CD14-positive monocyte (primary cell): ENCODE measurements around the gene RNF13. TPM values are rescaled to one million over a fixed set of nuclear protein-coding genes. Genes with fewer than 3 reads are reported as not detected.
"Not testable (repeated sequence)": the region's sequence is repeated elsewhere in the genome, so short reads cannot be mapped to it uniquely, and the experiment has no call there.

Experiments used
- DNase-seq, 3 donors: peaks; one replicate each; pipeline ENCODE4 v3.0.0-alpha.2; 2011 to 2022
- H2AFZ ChIP-seq: 2 replicates; pipeline ENCODE4 v1.6.0; 2012; ENCODE audit warnings: mild to moderate bottlenecking, low read depth, low read length, inconsistent platforms; ENCODE audit not compliant: insufficient read depth, poor library complexity, severe bottlenecking
- H3K27ac ChIP-seq, 2 donors: 1 replicate in 1 of 2; 2 replicates in 1 of 2; pipeline ENCODE4 v1.5.1; 2012 to 2013; ENCODE audit warnings: low read length in 2 of 2, control low read depth in 1 of 2, inconsistent platforms in 1 of 2, low read depth in 1 of 2, mild to moderate bottlenecking in 1 of 2
- H3K27me3 ChIP-seq, 2 donors: one replicate each; pipeline versions ENCODE4 v1.6.0 to v1.6.1; 2011 to 2013; ENCODE audit warnings: low read length in 2 of 2; ENCODE audit not compliant: control insufficient read depth in 2 of 2, insufficient read depth in 2 of 2
- H3K36me3 ChIP-seq, 2 donors: replicated peaks in 1 of 2; 1 replicate in 1 of 2; 2 replicates in 1 of 2; pipeline versions ENCODE4 v1.5.1 to v1.6.1; 2012 to 2013; ENCODE audit warnings: low read length in 2 of 2, control low read depth in 1 of 2, inconsistent platforms in 1 of 2, mild to moderate bottlenecking in 1 of 2; ENCODE audit not compliant: insufficient read depth in 2 of 2, control insufficient read depth in 1 of 2
- H3K4me1 ChIP-seq, 2 donors: 1 replicate in 1 of 2; 2 replicates in 1 of 2; pipeline versions ENCODE4 v1.5.1 to v1.6.1; 2012 to 2013; ENCODE audit warnings: low read length in 2 of 2, control low read depth in 1 of 2, inconsistent platforms in 1 of 2, mild to moderate bottlenecking in 1 of 2, moderate library complexity in 1 of 2; ENCODE audit not compliant: insufficient read depth in 2 of 2, control insufficient read depth in 1 of 2
- H3K4me2 ChIP-seq: replicated peaks from 2 replicates; pipeline ENCODE3; 2012; ENCODE audit warnings: low read length, moderate library complexity, mild to moderate bottlenecking; ENCODE audit not compliant: poor library complexity, severe bottlenecking; ENCODE audit errors: extremely low read depth
- H3K4me3 ChIP-seq, 3 experiments: fragments of 200-600 bp in 1 of 3; sonication (generic) in 1 of 3; replicated peaks in 1 of 3; 1 replicate in 2 of 3; 2 replicates in 1 of 3; pipeline ENCODE4 v1.5.1; 2011 to 2013; ENCODE audit warnings: low read length in 3 of 3, mild to moderate bottlenecking in 3 of 3, control low read depth in 2 of 3, low read depth in 2 of 3, inconsistent platforms in 1 of 3, moderate library complexity in 1 of 3
- H3K79me2 ChIP-seq: 2 replicates; pipeline ENCODE4 v1.6.0; 2012; ENCODE audit warnings: mild to moderate bottlenecking, control low read depth, inconsistent platforms, low read length, moderate library complexity; ENCODE audit not compliant: insufficient read depth
- H3K9ac ChIP-seq: 2 replicates; pipeline ENCODE4 v1.6.0; 2017; ENCODE audit warnings: low read length, mild to moderate bottlenecking; ENCODE audit not compliant: insufficient read depth, poor library complexity, severe bottlenecking
- H3K9me3 ChIP-seq, 2 donors: replicated peaks in 1 of 2; 1 replicate in 1 of 2; 2 replicates in 1 of 2; pipeline versions ENCODE4 v1.5.1 to v1.6.1; 2012 to 2013; ENCODE audit warnings: low read length in 2 of 2, control low read depth in 1 of 2; ENCODE audit not compliant: control insufficient read depth in 1 of 2, insufficient read depth in 1 of 2
- H4K20me1 ChIP-seq: 2 replicates; pipeline ENCODE4 v1.6.0; 2012; ENCODE audit warnings: mild to moderate bottlenecking, low read length, control low read depth, moderate library complexity; ENCODE audit not compliant: insufficient read depth
- H3K27ac Mint-ChIP-seq, 7 donors: one replicate each; pipeline ENCODE4 v1.8.0; 2020; ENCODE audit warnings: mild to moderate bottlenecking in 7 of 7, mixed read lengths in 7 of 7, moderate library complexity in 6 of 7, inconsistent platforms in 2 of 7
- H3K27me3 Mint-ChIP-seq, 3 donors: one replicate each; pipeline ENCODE4 v1.8.0; 2021 to 2022; ENCODE audit warnings: low read depth in 3 of 3, mild to moderate bottlenecking in 3 of 3, mixed read lengths in 3 of 3, moderate library complexity in 3 of 3, inconsistent platforms in 1 of 3
- H3K36me3 Mint-ChIP-seq, 2 donors: one replicate each; pipeline ENCODE4 v1.8.0; 2020; ENCODE audit warnings: mixed read lengths in 2 of 2, inconsistent platforms in 1 of 2, mild to moderate bottlenecking in 1 of 2
- H3K4me1 Mint-ChIP-seq: one replicate; pipeline ENCODE4 v1.8.0; 2020; ENCODE audit warnings: mild to moderate bottlenecking, mixed read lengths
- H3K4me3 Mint-ChIP-seq, 2 donors: one replicate each; pipeline ENCODE4 v1.8.0; 2020; ENCODE audit warnings: mild to moderate bottlenecking in 2 of 2, mixed read lengths in 2 of 2, moderate library complexity in 1 of 2
- H3K9me3 Mint-ChIP-seq, 7 donors: one replicate each; pipeline ENCODE4 v1.8.0; 2020 to 2022; ENCODE audit warnings: mixed read lengths in 7 of 7, mild to moderate bottlenecking in 6 of 7, moderate library complexity in 6 of 7, inconsistent platforms in 2 of 7
- WGBS: methylation state at CpG from one replicate; pipeline ENCODE4 v1.1.5; 2013; ENCODE audit warnings: missing lambda C conversion rate; ENCODE audit not compliant: insufficient coverage; 5-methylcytosine and 5-hydroxymethylcytosine counted together
- intact Hi-C, 2 donors: fragments of 100-400 bp; cut with micrococcal nuclease; formaldehyde crosslinking; loops; one replicate each; pipeline versions ENCODE4 v1.15.0 to v1.15.1; 2023
- polyA plus RNA-seq, 3 donors: library from polyadenylated mRNA; depleted of rRNA in 1 of 3; unstranded in 2 of 3; stranded (reverse) in 1 of 3; fragments of 300-500 nt in 2 of 3; fragments of >200 nt in 1 of 3; fragmentation: Illumina TruSeq in 2 of 3; gene quantifications; 1 replicate in 2 of 3; 2 replicates in 1 of 3; pipeline ENCODE4 v1.2.3, GENCODE V29; 2012 to 2021
- TF ChIP-seq, protein P1 (sequence below): fragments of 200-600 bp; IDR thresholded peaks from one replicate; pipeline ENCODE4 v1.8.0; 2022; ENCODE audit warnings: antibody characterized with exemption, mild to moderate bottlenecking

RNF13 gene
- polyA plus RNA-seq, 3 donors: 95.4 to 481 (median 462) TPM

DNA sequence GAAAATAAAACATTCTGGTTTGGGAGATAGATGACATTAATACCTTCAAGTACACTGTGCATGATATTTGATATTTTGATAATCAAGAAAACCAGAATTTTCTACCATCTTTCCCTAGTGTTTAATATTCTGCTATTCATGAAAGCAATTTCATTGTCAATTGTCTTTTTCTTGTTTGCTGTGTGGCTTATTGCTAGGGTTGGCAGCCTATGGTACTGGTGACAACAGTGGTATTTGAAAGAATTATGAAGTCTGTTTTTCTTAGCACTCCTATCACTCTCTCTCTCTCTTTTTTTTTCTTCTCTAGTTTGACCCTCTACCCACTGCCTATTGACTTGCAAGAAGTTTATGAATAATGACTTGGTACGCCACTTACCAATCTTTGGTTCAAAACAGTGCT is 15.4 kb downstream of the RNF13 start:
- peaks cover 91% of the 10 kb centered on the region for H4K20me1 ChIP-seq
- no peak overlapping the region for H3K9ac ChIP-seq
- peaks cover 0 to 1% (median 0%) of the 10 kb centered on the region in 3 donors for H3K27me3 Mint-ChIP-seq
- no peak overlapping the region for H3K4me2 ChIP-seq
- peaks cover 23 to 34% of the 10 kb centered on the region in 2 donors for H3K9me3 ChIP-seq
- WGBS: no CpG with 5 or more reads among the region's 1 CpG
- H3K4me1 ChIP-seq: peaks cover 0 to 3% of the 10 kb centered on the region in 2 donors
- H3K36me3 ChIP-seq: peaks cover 0 to 23% of the 10 kb centered on the region in 2 donors
- peaks cover 94% of the 10 kb centered on the region for H3K79me2 ChIP-seq
- H3K27ac Mint-ChIP-seq: peak overlapping the region in 1 of 7 donors; percentile 21
- peaks cover 20 to 32% of the 10 kb centered on the region in 2 donors for H3K36me3 Mint-ChIP-seq
- no peak overlapping the region for H3K4me3 Mint-ChIP-seq
- no peak overlapping the region for H2AFZ ChIP-seq
- H3K27ac ChIP-seq: no peak overlapping the region
- H3K9me3 Mint-ChIP-seq: peaks cover 13 to 40% (median 32%) of the 10 kb centered on the region in 7 donors
- TF ChIP-seq, protein P1, sequence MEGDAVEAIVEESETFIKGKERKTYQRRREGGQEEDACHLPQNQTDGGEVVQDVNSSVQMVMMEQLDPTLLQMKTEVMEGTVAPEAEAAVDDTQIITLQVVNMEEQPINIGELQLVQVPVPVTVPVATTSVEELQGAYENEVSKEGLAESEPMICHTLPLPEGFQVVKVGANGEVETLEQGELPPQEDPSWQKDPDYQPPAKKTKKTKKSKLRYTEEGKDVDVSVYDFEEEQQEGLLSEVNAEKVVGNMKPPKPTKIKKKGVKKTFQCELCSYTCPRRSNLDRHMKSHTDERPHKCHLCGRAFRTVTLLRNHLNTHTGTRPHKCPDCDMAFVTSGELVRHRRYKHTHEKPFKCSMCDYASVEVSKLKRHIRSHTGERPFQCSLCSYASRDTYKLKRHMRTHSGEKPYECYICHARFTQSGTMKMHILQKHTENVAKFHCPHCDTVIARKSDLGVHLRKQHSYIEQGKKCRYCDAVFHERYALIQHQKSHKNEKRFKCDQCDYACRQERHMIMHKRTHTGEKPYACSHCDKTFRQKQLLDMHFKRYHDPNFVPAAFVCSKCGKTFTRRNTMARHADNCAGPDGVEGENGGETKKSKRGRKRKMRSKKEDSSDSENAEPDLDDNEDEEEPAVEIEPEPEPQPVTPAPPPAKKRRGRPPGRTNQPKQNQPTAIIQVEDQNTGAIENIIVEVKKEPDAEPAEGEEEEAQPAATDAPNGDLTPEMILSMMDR: no peak
- H3K27me3 ChIP-seq: no peaks in the 10 kb centered on the region
- H3K4me1 Mint-ChIP-seq: peaks cover 10% of the 10 kb centered on the region
- intact Hi-C loops: no loop called here
- H3K4me3 ChIP-seq: no peak overlapping the region
- no peak for DNase-seq

DNA sequence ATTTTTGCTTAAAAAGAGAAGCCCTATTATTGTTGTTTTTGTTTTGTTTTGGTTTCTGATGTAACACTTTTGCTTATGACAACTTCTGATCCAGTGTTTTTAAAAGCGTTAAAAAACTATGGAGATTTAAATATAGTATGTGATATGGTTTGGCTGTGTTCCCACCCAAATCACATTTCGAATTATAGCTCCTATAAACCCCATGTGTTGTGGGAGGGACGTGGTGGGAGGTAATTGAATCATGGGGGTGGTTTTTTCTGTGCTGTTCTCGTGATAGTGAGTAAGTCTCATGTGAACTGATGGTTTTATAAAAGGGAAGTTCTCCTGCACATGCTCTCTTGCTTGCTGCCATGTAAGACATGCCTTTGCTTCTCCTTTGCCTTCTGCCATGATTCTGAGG is 16.6 kb downstream of the RNF13 start:
- intact Hi-C loops, DNase-seq, H3K4me3 Mint-ChIP-seq, H3K4me2 ChIP-seq, H3K9ac ChIP-seq, H3K27me3 Mint-ChIP-seq, H3K4me1 Mint-ChIP-seq, H3K27me3 ChIP-seq, H2AFZ ChIP-seq, H3K27ac ChIP-seq, H3K4me1 ChIP-seq, H3K4me3 ChIP-seq: not testable (repeated sequence)
- H3K36me3 Mint-ChIP-seq: peaks cover 15 to 31% of the 10 kb centered on the region in 2 donors
- Histone ChIP-seq H4K20me1 (peaks cover 84% of the 10 kb centered on the region), H3K36me3 (peaks cover 0 to 23% of the 10 kb centered on the region in 2 donors), H3K9me3 (peaks cover 27 to 44% of the 10 kb centered on the region in 2 donors), H3K79me2 (peaks cover 94% of the 10 kb centered on the region)
- H3K27ac Mint-ChIP-seq: peak overlapping the region in 1 of 7 donors; percentile 63
- no CpG with 5 or more reads among the region's 4 CpGs for WGBS
- peaks cover 14 to 49% (median 43%) of the 10 kb centered on the region in 7 donors for H3K9me3 Mint-ChIP-seq
